ENCODE measurements around the gene UNC13D. TPM values are rescaled to one million over a fixed set of nuclear protein-coding genes. Genes with fewer than 3 reads are reported as not detected.

UNC13D gene
- total and polyA plus RNA-seq, 9 of the 15 experiments (the other 6 are each of a cell fraction or from before 2014, with no cell fraction given), result 0.86 to 244 (median 69.2) TPM

- TF ChIP-seq ZNF592 (IDR thresholded peaks at IDR 0.05), result peak; percentile 95
- peak; percentile 76 for TF ChIP-seq PRDM10 (IDR thresholded peaks at IDR 0.05; ENCODE audit: partially characterized antibody)
- peak; percentile 88 for TF ChIP-seq USF1 (CRISPR knock-in tag; IDR thresholded peaks at IDR 0.05)
- TF ChIP-seq HDAC6 (IDR thresholded peaks at IDR 0.05; ENCODE audit: low read depth, low read length), result no peak
- TF ChIP-seq ZNF609 (CRISPR knock-in tag; IDR thresholded peaks at IDR 0.05; ENCODE audit: borderline replicate concordance), result no peak
- TF ChIP-seq SRSF7 (optimal IDR thresholded peaks at IDR 0.05; ENCODE audit: low read depth, low read length), result no peak
- TF ChIP-seq TARDBP (IDR thresholded peaks at IDR 0.05), result peak; percentile 84; the same call in 1 of the 2 replicates
- TF ChIP-seq HDAC2 (IDR thresholded peaks at IDR 0.05), result peak; percentile 70; the same call in 1 of the 2 replicates
- TF ChIP-seq NR2F6 (CRISPR knock-in tag; IDR thresholded peaks at IDR 0.05), result no peak
- TF ChIP-seq ZNF280A (IDR thresholded peaks at IDR 0.05; ENCODE audit: low read depth, partially characterized antibody), result no peak
- TF ChIP-seq RBBP5 (IDR thresholded peaks at IDR 0.05; ENCODE audit: borderline replicate concordance, insufficient read depth, low read length, poor library complexity, severe bottlenecking), result no peak
These were observed 981 bp upstream of the UNC13D start (continued) for GRCh38 chr17:75845058-75845711.
